ENCODE results near the gene AXL. TPM values are rescaled to one million over a fixed set of nuclear protein-coding genes. Genes with fewer than 3 reads are reported as not detected.
"Not testable (repeated sequence)": the region's sequence is repeated elsewhere in the genome, so short reads cannot be mapped to it uniquely, and the experiment has no call there.

Gene AXL
- total RNA-seq, result under 1 TPM; 0.17 to 0.31 TPM

DNA sequence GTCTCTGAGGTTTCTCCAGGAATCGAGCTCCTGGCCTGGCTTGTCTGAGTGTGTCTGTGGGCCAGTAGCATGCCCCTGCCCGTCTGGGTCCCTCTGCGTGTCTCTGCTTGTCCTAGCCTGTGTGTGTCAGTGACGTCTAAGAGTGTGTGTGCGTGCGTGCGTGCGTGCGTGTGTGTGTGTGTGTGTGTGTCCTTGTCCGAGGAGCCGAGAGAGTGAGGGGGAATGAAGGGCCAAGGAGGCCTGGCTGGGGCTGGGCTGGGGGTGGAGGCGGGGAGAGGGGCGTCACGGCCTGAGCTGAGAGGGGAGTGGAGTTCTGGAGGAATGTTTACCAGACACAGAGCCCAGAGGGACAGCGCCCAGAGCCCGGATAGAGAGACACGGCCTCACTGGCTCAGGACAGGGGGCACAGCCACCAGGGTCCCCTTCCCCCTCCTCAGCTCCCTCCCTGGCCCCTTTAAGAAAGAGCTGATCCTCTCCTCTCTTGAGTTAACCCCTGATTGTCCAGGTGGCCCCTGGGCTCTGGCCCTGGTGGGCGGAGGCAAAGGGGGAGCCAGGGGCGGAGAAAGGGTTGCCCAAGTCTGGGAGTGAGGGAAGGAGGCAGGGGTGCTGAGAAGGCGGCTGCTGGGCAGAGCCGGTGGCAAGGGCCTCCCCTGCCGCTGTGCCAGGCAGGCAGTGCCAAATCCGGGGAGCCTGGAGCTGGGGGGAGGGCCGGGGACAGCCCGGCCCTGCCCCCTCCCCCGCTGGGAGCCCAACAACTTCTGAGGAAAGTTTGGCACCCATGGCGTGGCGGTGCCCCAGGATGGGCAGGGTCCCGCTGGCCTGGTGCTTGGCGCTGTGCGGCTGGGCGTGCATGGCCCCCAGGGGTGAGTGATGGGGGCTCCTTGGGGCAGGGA is at the start of gene AXL:
Gene AXL (plus strand): TSS at position 609 of the 893 bp plus-strand sequence. CDS start 170 bp downstream, at position 779.
- no peaks in the 10 kb centered on the region for H3K9me3 Mint-ChIP-seq
- no peak for DNase-seq
- no peaks in the 10 kb centered on the region for H3K36me3 Mint-ChIP-seq
- no peaks in the 10 kb centered on the region for H3K4me1 Mint-ChIP-seq (ENCODE audit: low read depth)
- intact Hi-C loops (cut with micrococcal nuclease), result no loop called here
- H3K27ac Mint-ChIP-seq, result no peak within 1 kb of the TSS
- ChIA-PET CTCF (no interaction called here), POLR2A (no interaction called here)
- H3K27me3 Mint-ChIP-seq, result peaks cover 23% of the 10 kb centered on the region
- no peak within 1 kb of the TSS for H3K4me3 Mint-ChIP-seq

- Mint-ChIP-seq H3K4me1 (ENCODE audit: low read depth) (peaks cover 11% of the 10 kb centered on the region), H3K4me3 (no peak overlapping the region), H3K27ac (no peak overlapping the region), H3K9me3 (no peaks in the 10 kb centered on the region), H3K27me3 (no peaks in the 10 kb centered on the region), H3K36me3 (no peaks in the 10 kb centered on the region)
- no peak for DNase-seq
- intact Hi-C loops (cut with micrococcal nuclease), result no loop called here
- CTCF ChIA-PET, result no interaction called here
- POLR2A ChIA-PET, result no interaction called here
Observed at GRCh38 chr19:41172297-41173164, 46.5 kb upstream of the AXL start.

- no peak overlapping the region for H3K27ac Mint-ChIP-seq
- H3K4me3 Mint-ChIP-seq, result no peak overlapping the region
- peaks cover 11% of the 10 kb centered on the region for H3K4me1 Mint-ChIP-seq (ENCODE audit: low read depth)
- H3K9me3 Mint-ChIP-seq, result no peaks in the 10 kb centered on the region
- CTCF ChIA-PET, result no interaction called here
- DNase-seq, result no peak
- H3K27me3 Mint-ChIP-seq, result no peaks in the 10 kb centered on the region
- POLR2A ChIA-PET, result no interaction called here
- intact Hi-C loops (cut with micrococcal nuclease), result no loop called here
- H3K36me3 Mint-ChIP-seq, result no peaks in the 10 kb centered on the region
Observed at GRCh38 chr19:41174297-41174928, 44.6 kb upstream of the AXL start.

DNA sequence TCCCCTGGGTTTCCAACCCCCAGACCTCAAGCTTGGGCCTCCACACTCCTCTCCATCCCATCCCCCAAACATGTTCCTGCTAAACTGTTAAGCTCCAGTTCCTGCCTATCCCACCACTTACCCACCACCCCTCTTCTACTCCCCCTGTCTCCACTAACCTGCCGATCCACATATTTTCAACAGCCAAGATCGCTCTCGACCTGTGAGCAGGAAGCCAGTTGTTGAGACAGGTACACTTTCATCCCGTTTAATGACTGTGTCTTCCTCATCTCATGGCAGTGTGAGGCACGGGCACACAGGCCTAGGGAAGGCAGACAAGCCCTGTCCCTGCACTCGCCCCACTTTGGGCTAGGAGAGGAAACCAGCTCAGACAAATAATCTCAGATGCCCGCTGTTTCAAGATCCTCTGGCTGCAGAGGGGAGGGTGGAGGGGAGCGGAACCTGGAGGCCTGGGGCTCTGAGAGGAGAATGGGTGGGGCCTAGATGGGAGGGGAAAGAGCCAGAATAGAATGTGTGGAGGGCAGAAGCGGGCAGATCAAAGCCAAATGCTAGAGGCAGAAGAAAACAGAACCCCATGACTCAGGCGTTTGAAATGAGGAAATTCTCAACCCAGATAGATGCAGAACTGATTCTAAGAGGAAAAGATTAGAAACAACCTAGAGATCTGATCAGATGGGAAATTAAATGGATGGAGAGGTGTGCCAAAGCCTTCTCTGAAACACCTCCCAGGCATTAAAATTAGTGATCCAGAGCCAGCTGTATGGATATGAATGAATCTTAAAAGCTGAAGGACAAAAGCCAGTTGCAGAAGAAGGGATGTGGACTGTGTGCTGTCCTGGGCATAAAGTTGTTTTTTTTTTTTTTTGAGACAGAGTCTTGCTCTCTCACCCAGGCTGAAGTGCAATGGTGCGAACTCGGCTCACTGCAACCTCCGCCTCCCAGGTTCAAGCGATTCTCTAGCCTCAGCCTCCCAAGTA is 42.9 kb upstream of the AXL start:
- ChIA-PET CTCF (no interaction called here), POLR2A (no interaction called here)
- intact Hi-C loops (cut with micrococcal nuclease), result no loop called here
- peaks cover 11% of the 10 kb centered on the region for H3K4me1 Mint-ChIP-seq (ENCODE audit: low read depth)
- no peaks in the 10 kb centered on the region for H3K36me3 Mint-ChIP-seq
- H3K27me3 Mint-ChIP-seq, result no peaks in the 10 kb centered on the region
- no peak overlapping the region for H3K4me3 Mint-ChIP-seq
- H3K27ac Mint-ChIP-seq, result peak overlapping the region; percentile 2
- no peaks in the 10 kb centered on the region for H3K9me3 Mint-ChIP-seq
- DNase-seq, result peak; percentile 53

GRCh38 chr19:41180173-41180572 is 38.9 kb upstream of the AXL start:
- intact Hi-C loops (cut with micrococcal nuclease); POLR2A ChIA-PET; H3K4me3 Mint-ChIP-seq; H3K36me3 Mint-ChIP-seq; CTCF ChIA-PET; H3K27me3 Mint-ChIP-seq; H3K9me3 Mint-ChIP-seq; H3K27ac Mint-ChIP-seq; DNase-seq: not testable (repeated sequence)
- peaks cover 14% of the 10 kb centered on the region for H3K4me1 Mint-ChIP-seq (ENCODE audit: low read depth)

- Mint-ChIP-seq H3K4me3 (no peak overlapping the region), H3K9me3 (no peaks in the 10 kb centered on the region), H3K36me3 (no peaks in the 10 kb centered on the region), H3K27me3 (peaks cover 23% of the 10 kb centered on the region), H3K4me1 (ENCODE audit: low read depth) (peaks cover 4% of the 10 kb centered on the region), H3K27ac (no peak overlapping the region)
- POLR2A ChIA-PET, result no interaction called here
- intact Hi-C loops (cut with micrococcal nuclease), result no loop called here
- CTCF ChIA-PET, result no interaction called here
- no peak for DNase-seq
Observed at GRCh38 chr19:41186971-41187883, 31.8 kb upstream of the AXL start.

GRCh38 chr19:41187884-41188279 is 31.1 kb upstream of the AXL start:
- Mint-ChIP-seq H3K9me3 (no peaks in the 10 kb centered on the region), H3K27me3 (peaks cover 28% of the 10 kb centered on the region), H3K36me3 (no peaks in the 10 kb centered on the region), H3K4me1 (ENCODE audit: low read depth) (peaks cover 10% of the 10 kb centered on the region), H3K27ac (no peak overlapping the region), H3K4me3 (no peak overlapping the region)
- POLR2A ChIA-PET, result interaction anchor here (0.6 kb wide), 1 partner anchor 210 kb away, joined by 3 read pairs; no protein-coding TSS in a partner anchor
- DNase-seq, result no peak
- CTCF ChIA-PET, result interaction anchor here (0.6 kb wide), 1 partner anchor 70 kb away, joined by 4 read pairs; no protein-coding TSS in a partner anchor
- intact Hi-C loops (cut with micrococcal nuclease), result no loop called here

GRCh38 chr19:41189425-41190065 is 29.5 kb upstream of the AXL start:
- Mint-ChIP-seq H3K9me3 (no peaks in the 10 kb centered on the region), H3K4me1 (ENCODE audit: low read depth) (peaks cover 14% of the 10 kb centered on the region), H3K27me3 (peaks cover 35% of the 10 kb centered on the region), H3K27ac (no peak overlapping the region), H3K36me3 (no peaks in the 10 kb centered on the region), H3K4me3 (no peak overlapping the region)
- ChIA-PET POLR2A (no interaction called here), CTCF (no interaction called here)
- intact Hi-C loops (cut with micrococcal nuclease), result no loop called here
- DNase-seq, result no peak

DNA sequence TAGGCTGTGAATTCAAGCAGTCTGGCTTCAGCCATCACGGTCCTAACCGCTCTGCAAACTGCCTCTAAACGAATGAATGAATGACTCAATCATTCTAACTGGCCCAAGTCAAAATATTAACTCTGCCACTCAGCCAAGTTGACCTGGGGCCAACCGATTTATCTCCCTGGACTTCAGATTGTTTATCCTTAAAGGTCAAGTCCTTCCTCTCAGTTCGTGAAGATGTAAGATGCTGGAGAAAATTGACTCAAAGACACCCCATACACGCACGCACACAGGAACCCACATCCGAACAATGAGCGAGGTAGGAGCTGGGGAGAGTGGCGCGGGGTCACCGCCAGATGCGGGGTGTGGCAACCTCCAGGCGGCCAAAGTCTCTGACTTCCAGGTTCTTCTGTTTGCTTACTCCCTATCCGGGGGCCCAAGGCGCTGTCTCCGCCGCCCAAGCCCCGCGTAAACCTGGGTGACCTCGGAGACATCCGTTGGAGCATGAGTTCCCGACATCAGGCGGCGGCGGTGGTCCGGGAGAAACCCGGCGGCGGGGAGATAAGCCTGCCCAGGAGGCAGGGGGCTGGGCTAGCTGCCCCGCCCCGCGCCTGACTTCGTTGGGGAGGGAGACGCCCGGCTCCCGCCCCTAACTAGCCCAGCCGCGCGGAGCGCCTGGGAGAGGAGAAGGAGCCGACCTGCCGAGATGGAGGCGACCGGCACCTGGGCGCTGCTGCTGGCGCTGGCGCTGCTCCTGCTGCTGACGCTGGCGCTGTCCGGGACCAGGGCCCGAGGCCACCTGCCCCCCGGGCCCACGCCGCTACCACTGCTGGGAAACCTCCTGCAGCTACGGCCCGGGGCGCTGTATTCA is 26.2 kb upstream of the AXL start, which contains the start of gene CYP2S1:
Gene CYP2S1 (plus strand): TSS at position 646 of the 856 bp plus-strand sequence. CDS start 46 bp downstream, at position 692.
- Mint-ChIP-seq H3K27ac (no peak within 1 kb of the TSS), H3K27me3 (peaks cover 32% of the 10 kb centered on the region), H3K9me3 (no peaks in the 10 kb centered on the region), H3K36me3 (no peaks in the 10 kb centered on the region), H3K4me1 (ENCODE audit: low read depth) (peaks cover 14% of the 10 kb centered on the region), H3K4me3 (peak within 1 kb of the TSS; percentile 58)
- DNase-seq, result peak; percentile 41
- CTCF ChIA-PET, result interaction anchor here (0.7 to 1.0 kb wide), 2 partner anchors 48 to 403 kb away, joined by 3 read pairs; no protein-coding TSS in a partner anchor
- intact Hi-C loops (cut with micrococcal nuclease), result no loop called here
- POLR2A ChIA-PET, result no interaction called here
